NCI-H1105 treated with DMSO at 0.1 percent for 48 hours (cell line): ENCODE measurements around the gene STAU1.
A peak's percentile ranks its signal among the peaks of the same experiment; 100 is the strongest.
"Not testable (repeated sequence)": the region's sequence is repeated elsewhere in the genome, so short reads cannot be mapped to it uniquely, and the experiment has no call there.

Source experiments
- DNase-seq: peaks from one replicate; lab custom pipeline; 2025; lab: John Stamatoyannopoulos, UW

The STAU1 gene

GRCh38 chr20:49203011-49203410 lies 14.9 kb upstream of the STAU1 start:
- no peak for DNase-seq

- no peak for DNase-seq
Observed at GRCh38 chr20:49199729-49200293, 11.7 kb upstream of the STAU1 start.

- DNase-seq: not testable (repeated sequence)
Observed at GRCh38 chr20:49192944-49193518, 4.9 kb upstream of the STAU1 start.

GRCh38 chr20:49187330-49187850 lies 744 bp downstream of the STAU1 start:
- DNase-seq: peak; percentile 43

- DNase-seq: peak; percentile 23
Observed at GRCh38 chr20:49186535-49187329, 1.4 kb downstream of the STAU1 start.

GRCh38 chr20:49185071-49185761 lies 2.9 kb downstream of the STAU1 start:
- no peak for DNase-seq

GRCh38 chr20:49184691-49185070 lies 3.5 kb downstream of the STAU1 start:
- no peak for DNase-seq

GRCh38 chr20:49184084-49184501 lies 4.0 kb downstream of the STAU1 start:
- DNase-seq: not testable (repeated sequence)

- DNase-seq: no peak
Observed at GRCh38 chr20:49183444-49183843, 4.7 kb downstream of the STAU1 start.

GRCh38 chr20:49181265-49181877 lies 6.8 kb downstream of the STAU1 start:
- no peak for DNase-seq

GRCh38 chr20:49179368-49180277 lies 8.5 kb downstream of the STAU1 start:
- no peak for DNase-seq

- no peak for DNase-seq
Observed at GRCh38 chr20:49174183-49174582, 14.0 kb downstream of the STAU1 start.

GRCh38 chr20:49172413-49172812 lies 15.7 kb downstream of the STAU1 start:
- no peak for DNase-seq

GRCh38 chr20:49171909-49172308 lies 16.2 kb downstream of the STAU1 start:
- no peak for DNase-seq

GRCh38 chr20:49170714-49171113 lies 17.4 kb downstream of the STAU1 start:
- no peak for DNase-seq

GRCh38 chr20:49169547-49169946 lies 18.6 kb downstream of the STAU1 start:
- no peak for DNase-seq

- DNase-seq: not testable (repeated sequence)
Observed at GRCh38 chr20:49168864-49169263, 19.3 kb downstream of the STAU1 start.

GRCh38 chr20:49167811-49168507 lies 20.2 kb downstream of the STAU1 start:
- DNase-seq: no peak

GRCh38 chr20:49166534-49167449 lies 21.3 kb downstream of the STAU1 start:
- DNase-seq: no peak
